GM18505 (cell line): ENCODE data around the gene MAP3K20.
"Not testable (repeated sequence)": the region's sequence is repeated elsewhere in the genome, so short reads cannot be mapped to it uniquely, and the experiment has no call there.

Experiments used
- ATAC-seq: cut with Tn5 transposase; IDR thresholded peaks from one replicate; pipeline ENCODE4 v1.9.1; 2021; ENCODE audit not compliant: unreplicated experiment
- POLR2A ChIP-seq: IDR thresholded peaks from 4 replicates; pipeline ENCODE4 v1.6.1; 2011; ENCODE audit warnings: borderline replicate concordance; ENCODE audit not compliant: insufficient read depth, insufficient read length; ENCODE audit errors: extremely low read depth

Gene MAP3K20

GRCh38 chr2:173185437-173185836 is 109.8 kb downstream of the MAP3K20 start:
- no peak for ATAC-seq
- no peak for TF ChIP-seq POLR2A

- no peak for TF ChIP-seq POLR2A
- ATAC-seq = no peak
Measured at GRCh38 chr2:173187941-173188788, 112.5 kb downstream of the MAP3K20 start.

GRCh38 chr2:173191601-173192000 is 116.0 kb downstream of the MAP3K20 start:
- no peak for TF ChIP-seq POLR2A
- no peak for ATAC-seq

- ATAC-seq = no peak
- TF ChIP-seq POLR2A = no peak
Measured at GRCh38 chr2:173192071-173192470, 116.4 kb downstream of the MAP3K20 start.

- no peak for TF ChIP-seq POLR2A
- no peak for ATAC-seq
Measured at GRCh38 chr2:173193925-173194324, 118.3 kb downstream of the MAP3K20 start.

- ATAC-seq = no peak
- TF ChIP-seq POLR2A = no peak
Measured at GRCh38 chr2:173195100-173195499, 119.5 kb downstream of the MAP3K20 start.

- ATAC-seq = no peak
- TF ChIP-seq POLR2A = no peak
Measured at GRCh38 chr2:173196080-173196479, 120.4 kb downstream of the MAP3K20 start.

GRCh38 chr2:173196638-173197037 is 121.0 kb downstream of the MAP3K20 start:
- no peak for ATAC-seq
- no peak for TF ChIP-seq POLR2A

- no peak for ATAC-seq
Measured at GRCh38 chr2:173198327-173198726, 122.7 kb downstream of the MAP3K20 start.

GRCh38 chr2:173199294-173199693 is 123.6 kb downstream of the MAP3K20 start:
- no peak for TF ChIP-seq POLR2A
- ATAC-seq = no peak

More at GRCh38 chr2:173198327-173198726, 122.7 kb downstream of the MAP3K20 start:
- TF ChIP-seq POLR2A = no peak

- no peak for ATAC-seq
- TF ChIP-seq POLR2A = no peak
Measured at GRCh38 chr2:173202570-173202969, 126.9 kb downstream of the MAP3K20 start.

GRCh38 chr2:173204316-173204715 is 128.7 kb downstream of the MAP3K20 start:
- no peak for TF ChIP-seq POLR2A
- no peak for ATAC-seq

GRCh38 chr2:173205375-173205774 is 129.7 kb downstream of the MAP3K20 start:
- no peak for ATAC-seq
- no peak for TF ChIP-seq POLR2A

- ATAC-seq = not testable (repeated sequence)
Measured at GRCh38 chr2:173207124-173207523, 131.5 kb downstream of the MAP3K20 start.
